Stimulated activated CD8-positive, alpha-beta memory T cell treated with anti-CD3 and anti-CD28 coated beads, Interleukin-7, amount 100 ng/mL, for 4 hours (primary cell): ENCODE measurements around the gene GARIN6.
"Not testable (repeated sequence)": the region's sequence is repeated elsewhere in the genome, so short reads cannot be mapped to it uniquely, and the experiment has no call there.

Experiments
- DNase-seq, 2 donors: peaks; one replicate each; pipeline ENCODE4 v3.0.0-alpha.2; 2020; ENCODE audit warnings: low read depth in 2 of 2

GARIN6 gene

DNA sequence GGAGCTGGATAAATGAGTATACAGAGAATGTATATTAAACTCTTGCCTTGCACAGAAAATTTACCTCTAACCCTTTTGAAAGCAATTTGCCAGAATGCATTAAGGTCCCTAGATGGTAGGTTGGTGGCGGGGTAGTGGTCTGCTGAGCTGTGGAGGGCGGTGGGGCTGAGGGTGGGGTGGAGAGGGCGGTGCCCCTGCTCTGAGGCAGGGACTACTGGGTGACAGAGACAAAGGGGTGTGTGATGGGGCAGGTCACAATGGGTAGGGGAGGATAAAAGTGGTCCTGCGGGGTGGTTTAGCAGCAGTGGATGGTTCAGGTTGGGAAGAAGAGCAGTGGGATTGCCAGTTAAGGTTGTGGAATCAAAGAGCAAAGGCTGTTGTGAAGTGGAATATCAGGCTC, at the start of gene GARIN6:
TSS of gene GARIN6 (plus strand) at position 301 of the 400 bp plus-strand sequence. CDS start 422 bp downstream, outside the sequence.
- DNase-seq: no peak

DNA sequence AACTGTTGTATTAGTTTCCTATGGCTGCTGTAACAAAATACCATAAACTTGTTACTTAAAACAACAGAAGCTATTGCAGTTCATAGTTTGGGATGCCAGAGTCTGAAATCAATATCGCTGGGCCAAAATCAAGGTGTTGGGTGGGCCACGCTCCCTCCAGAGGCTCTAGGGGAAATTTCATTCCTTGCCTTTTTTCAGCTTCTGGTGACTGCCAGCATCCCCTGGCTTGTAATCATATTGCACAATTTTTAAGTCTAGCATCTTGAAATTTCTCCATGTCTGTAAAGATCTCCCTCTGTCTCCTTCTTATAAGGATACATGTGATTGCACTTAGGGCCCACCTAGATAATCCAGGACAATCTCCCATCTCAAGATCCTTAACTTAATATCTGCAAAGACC, 48.8 kb upstream of the GARIN6 start:
- no peak for DNase-seq

GRCh38 chr12:99600388-99600787, 47.2 kb upstream of the GARIN6 start:
- no peak for DNase-seq

DNA sequence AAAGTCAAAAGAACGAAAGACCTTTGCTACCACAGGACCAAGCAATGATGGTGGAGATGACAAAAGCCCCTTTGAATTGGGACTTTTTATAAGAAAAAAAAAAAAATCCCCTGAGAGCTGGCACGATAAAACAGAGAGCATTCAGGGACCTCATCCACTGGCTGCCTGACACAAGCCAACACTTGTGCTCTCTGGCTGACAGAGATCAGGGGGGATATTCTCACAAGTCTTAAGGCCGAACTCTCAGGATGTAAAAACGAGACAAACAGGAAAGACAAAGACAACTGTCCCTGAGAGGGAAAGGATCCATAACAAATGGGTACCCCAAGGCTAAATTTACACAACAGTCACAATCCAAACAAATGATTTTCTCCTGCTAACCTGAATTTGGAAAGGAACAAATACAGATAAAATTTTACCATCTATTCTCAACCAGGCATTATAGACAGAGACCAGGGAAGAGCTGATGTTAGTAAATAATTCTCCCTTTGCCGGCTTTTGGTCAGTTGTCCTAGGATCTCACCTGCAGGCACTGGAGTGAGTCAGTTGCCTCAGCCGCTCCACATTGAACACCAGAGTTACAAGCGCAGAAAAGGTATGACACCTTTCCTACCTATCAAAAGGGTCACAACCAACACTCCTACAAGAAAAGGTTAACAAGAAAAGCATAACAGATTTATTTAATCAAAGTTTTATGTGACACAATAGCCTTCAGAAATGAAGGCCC, 37.9 kb upstream of the GARIN6 start:
- DNase-seq: no peak

DNA sequence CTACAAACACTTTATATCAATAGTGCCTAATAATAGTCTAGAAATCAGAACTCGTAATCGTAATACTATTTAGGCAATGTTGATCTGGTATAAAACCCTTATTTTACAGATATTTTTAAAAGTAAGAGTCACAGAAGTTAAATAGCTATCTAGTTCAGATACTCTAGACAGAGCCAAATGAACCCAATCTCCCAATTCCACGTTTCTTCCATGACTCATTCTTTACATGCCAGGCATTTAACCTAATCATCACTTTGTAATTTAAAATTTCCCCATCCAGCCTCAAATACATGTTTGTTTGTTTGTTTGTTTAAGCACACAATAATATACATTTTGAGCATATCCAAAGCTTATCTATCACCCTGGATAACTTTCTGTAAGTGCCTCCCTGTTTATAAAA, 36.4 kb upstream of the GARIN6 start:
- no peak for DNase-seq

- no peak for DNase-seq
These were observed 36.0 kb upstream of the GARIN6 start for GRCh38 chr12:99611599-99611998.

- no peak for DNase-seq
These were observed 28.9 kb upstream of the GARIN6 start for GRCh38 chr12:99618657-99619056.

DNA sequence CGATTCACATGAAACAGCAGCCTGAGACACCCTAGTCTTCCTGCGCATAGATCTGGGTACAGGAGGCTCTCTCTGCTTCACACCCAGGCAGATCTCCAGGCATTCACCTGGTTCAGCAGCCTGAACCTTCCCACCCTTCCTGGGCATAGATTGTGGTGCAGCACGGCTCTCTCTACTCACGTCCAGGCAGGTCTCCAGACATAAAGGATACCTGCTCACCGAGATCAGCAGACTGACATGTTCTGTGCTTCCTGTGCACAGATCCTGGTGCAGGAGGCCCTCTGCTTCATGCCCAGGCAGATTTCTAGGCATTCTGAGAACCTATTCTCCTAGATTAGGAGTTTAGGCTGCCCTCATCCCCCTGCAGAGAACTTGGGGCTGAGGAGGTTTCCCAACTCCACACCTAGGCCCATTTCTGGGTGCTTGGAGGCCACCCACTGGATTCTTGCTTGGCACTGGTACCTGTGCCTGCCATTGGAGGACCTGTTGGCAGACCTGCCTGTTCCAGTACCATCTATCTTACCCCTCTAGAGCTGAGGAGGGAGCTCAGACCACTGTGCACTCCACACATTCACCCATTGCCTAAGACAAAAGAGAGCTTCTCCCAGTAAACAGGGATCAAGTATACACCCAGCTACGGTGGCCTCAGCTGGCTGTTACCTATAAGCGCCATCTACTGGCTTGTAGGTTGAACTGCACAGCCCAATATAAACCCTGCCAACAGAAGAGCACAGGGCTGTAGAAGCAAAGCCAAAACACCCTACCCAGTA, 28.0 kb upstream of the GARIN6 start:
- DNase-seq: no peak

GRCh38 chr12:99620159-99620479, 27.4 kb upstream of the GARIN6 start:
- DNase-seq: no peak

DNA sequence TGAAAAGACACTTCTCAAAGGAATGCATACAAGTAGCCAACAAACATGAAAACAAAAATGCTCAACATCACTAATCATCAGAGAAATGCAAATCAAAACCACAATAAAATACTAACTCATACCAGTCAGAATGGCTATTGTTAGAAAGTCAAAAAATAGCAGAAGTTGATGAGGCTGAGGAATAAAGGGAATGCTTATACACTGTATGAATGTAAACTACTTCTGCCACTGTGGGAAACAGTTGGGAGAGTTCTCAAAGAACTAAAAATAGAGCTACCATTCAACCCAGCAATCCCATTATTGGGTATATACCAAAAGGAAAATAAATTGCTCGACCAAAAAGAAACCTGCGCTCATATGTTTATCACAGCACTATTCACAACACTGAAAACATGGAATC, 23.0 kb upstream of the GARIN6 start:
- not testable (repeated sequence) for DNase-seq

DNA sequence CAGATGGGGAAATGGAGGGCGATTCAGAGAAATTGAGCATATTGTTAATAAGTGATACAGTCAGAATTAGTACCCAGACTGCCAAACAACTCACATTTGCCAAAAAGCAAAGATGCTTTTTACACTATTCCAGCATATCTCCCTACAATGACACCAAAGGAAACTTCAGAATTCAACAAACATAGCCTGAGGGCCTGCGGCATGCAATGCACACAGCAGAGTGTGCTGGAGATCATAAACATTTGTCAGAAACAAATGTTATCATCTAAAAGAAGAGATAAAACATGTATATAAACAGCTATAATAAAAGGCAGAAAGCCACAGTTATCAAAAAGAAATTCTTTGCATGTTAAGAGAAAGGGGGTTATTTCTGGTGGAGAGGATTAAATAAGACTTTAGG, 20.1 kb upstream of the GARIN6 start:
- no peak for DNase-seq

DNA sequence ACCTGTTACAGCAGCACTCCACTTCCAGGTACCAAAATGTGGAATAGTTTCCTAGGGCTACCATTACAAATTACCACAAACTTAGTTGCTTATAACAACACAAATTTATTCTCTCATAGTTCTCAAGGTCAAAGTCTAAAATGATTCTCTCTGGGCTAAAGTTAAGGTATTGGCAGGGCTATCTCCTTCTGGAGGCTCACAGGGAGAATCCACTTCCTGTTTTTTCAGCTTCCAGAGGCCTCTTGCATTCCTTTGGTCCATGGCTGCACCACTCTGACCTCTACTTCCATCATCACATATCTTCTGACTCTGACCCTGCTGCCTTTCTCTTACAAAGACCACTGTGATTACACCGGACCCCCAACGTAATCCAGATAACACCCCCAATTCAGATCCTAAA, 2.9 kb upstream of the GARIN6 start:
- DNase-seq: no peak

- no peak for DNase-seq
These were observed 630 bp downstream of the GARIN6 start for GRCh38 chr12:99648183-99648582.

DNA sequence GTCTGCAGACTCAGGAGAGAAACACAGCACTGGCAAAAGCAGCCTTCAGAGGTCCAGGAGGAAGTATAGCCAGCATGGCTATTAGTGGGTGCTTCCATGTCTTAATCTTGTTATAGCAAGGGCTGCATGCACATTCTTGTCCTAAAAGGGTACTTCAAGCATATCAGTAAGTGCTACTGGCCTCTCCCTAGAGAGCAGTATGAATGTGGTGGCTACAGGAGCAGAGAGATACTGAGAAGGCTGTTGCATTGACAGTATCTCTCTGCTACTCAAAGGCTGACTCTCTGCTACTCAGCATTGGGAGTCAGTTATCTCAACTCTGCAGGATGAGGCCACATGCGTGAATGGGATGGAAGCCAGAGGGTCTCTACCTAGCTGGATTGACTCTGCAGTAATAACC, 2.0 kb downstream of the GARIN6 start:
- no peak for DNase-seq

- no peak for DNase-seq
These were observed 11.3 kb downstream of the GARIN6 start for GRCh38 chr12:99658671-99659349.

- no peak for DNase-seq
These were observed 23.1 kb downstream of the GARIN6 start for GRCh38 chr12:99670635-99671034.

DNA sequence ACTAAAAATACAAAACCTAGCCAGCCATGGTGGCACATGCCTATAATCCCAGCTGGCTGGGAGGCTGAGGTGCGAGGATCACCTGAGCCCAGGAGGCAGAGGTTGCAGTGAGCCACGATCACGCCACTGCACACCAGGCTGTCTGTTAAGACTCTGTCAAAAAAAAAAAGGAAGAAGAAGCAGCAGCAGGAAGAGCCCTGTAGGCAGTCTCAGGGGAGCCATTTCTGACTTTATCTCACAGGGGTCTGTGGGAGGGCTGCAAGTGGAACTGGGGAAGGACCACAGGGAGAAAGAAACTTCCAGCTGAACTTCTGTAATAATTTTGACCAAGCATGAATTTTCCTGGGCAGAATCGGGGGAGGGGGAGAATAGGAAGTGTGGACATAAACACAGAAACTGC, 32.7 kb downstream of the GARIN6 start:
- no peak for DNase-seq

- no peak for DNase-seq
These were observed 38.6 kb downstream of the GARIN6 start for GRCh38 chr12:99686142-99686541.

GRCh38 chr12:99695050-99695449, 47.5 kb downstream of the GARIN6 start:
- no peak for DNase-seq
